ENCODE results near the gene GLP2R.

The GLP2R gene

DNA sequence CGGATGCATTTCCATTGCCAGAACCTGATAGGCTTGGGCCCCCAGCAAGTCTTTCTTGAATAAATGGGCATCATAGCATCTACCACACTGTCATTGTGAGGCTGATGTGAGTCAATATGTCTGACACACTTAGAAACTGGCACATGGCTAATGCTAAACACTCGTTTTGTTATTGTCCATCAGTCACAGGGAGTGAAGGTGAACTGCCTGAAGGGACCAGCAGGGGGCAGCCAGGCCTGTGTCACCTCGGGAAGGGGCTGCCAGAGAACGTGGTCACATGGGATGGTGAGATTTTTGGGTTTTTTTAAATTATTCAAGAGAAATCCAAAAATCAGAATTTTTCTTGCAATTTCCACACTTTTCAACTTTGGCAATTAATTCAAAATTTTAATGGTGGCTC is 80.2 kb downstream of the GLP2R start:
- H3K79me2 ChIP-seq, result no peaks in the 10 kb centered on the region
- no peak for TF ChIP-seq CTCF (IDR thresholded peaks at IDR 0.05)
- peaks cover 2% of the 10 kb centered on the region for H3K27me3 ChIP-seq (ENCODE audit: control insufficient read depth, insufficient read depth, low read length)

GRCh38 chr17:9906616-9907015 is 80.9 kb downstream of the GLP2R start:
- H3K9me3 ChIP-seq (ENCODE audit: control insufficient read depth, low read length), result no peaks in the 10 kb centered on the region
- no peak overlapping the region for H3K9ac ChIP-seq
- peaks cover 2% of the 10 kb centered on the region for H3K27me3 ChIP-seq (ENCODE audit: control insufficient read depth, insufficient read depth, low read length)
- no peaks in the 10 kb centered on the region for H3K4me1 ChIP-seq
- H2AFZ ChIP-seq, result no peak overlapping the region
- no peaks in the 10 kb centered on the region for H3K79me2 ChIP-seq
- no peak overlapping the region for H3K27ac ChIP-seq
- no peak for TF ChIP-seq CTCF (IDR thresholded peaks at IDR 0.05)
- no peaks in the 10 kb centered on the region for H3K36me3 ChIP-seq (ENCODE audit: control insufficient read depth, insufficient read depth, low read length)
- H3K4me3 ChIP-seq (ENCODE audit: low read depth, low read length), result no peak overlapping the region
- H3K4me2 ChIP-seq (ENCODE audit: low read length), result no peak overlapping the region

More for the DNA sequence above, 80.2 kb downstream of the GLP2R start:
- H3K4me3 ChIP-seq (ENCODE audit: low read depth, low read length), result no peak overlapping the region
- no peak overlapping the region for H3K9ac ChIP-seq
- no peaks in the 10 kb centered on the region for H3K4me1 ChIP-seq
- H3K36me3 ChIP-seq (ENCODE audit: control insufficient read depth, insufficient read depth, low read length), result no peaks in the 10 kb centered on the region
- no peak overlapping the region for H3K4me2 ChIP-seq (ENCODE audit: low read length)
- H3K9me3 ChIP-seq (ENCODE audit: control insufficient read depth, low read length), result no peaks in the 10 kb centered on the region
- H2AFZ ChIP-seq, result no peak overlapping the region
- no peak overlapping the region for H3K27ac ChIP-seq

DNA sequence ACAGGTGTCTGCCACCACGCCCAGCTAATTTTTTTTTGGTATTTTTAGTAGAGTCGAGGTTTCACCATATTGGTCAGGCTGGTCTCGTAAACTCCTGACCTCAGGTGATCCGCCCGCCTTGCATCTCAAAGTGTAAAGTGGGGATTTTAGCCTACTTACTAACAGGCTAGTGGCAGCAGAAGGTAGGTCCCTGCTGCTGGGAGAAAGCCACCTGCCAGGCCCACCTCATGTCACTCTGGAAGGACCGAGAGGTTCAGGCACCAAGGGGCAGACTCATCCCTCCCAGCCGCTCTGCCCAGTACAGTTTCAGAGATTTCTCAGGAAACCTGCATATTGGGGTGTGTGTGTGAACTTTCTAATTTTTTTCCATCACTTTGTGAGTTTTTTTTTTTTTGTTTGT is 81.4 kb downstream of the GLP2R start:
- H3K4me3 ChIP-seq (ENCODE audit: low read depth, low read length), result no peak overlapping the region
- peaks cover 2% of the 10 kb centered on the region for H3K27me3 ChIP-seq (ENCODE audit: control insufficient read depth, insufficient read depth, low read length)
- H3K36me3 ChIP-seq (ENCODE audit: control insufficient read depth, insufficient read depth, low read length), result no peaks in the 10 kb centered on the region
- H3K9me3 ChIP-seq (ENCODE audit: control insufficient read depth, low read length), result no peaks in the 10 kb centered on the region
- no peak overlapping the region for H3K9ac ChIP-seq
- H2AFZ ChIP-seq, result no peak overlapping the region
- no peak overlapping the region for H3K27ac ChIP-seq
- no peak overlapping the region for H3K4me2 ChIP-seq (ENCODE audit: low read length)
- TF ChIP-seq CTCF (IDR thresholded peaks at IDR 0.05), result no peak
- H3K4me1 ChIP-seq, result no peaks in the 10 kb centered on the region
- H3K79me2 ChIP-seq, result no peaks in the 10 kb centered on the region

GRCh38 chr17:9907883-9908648 is 82.3 kb downstream of the GLP2R start:
- Histone ChIP-seq H3K36me3 (ENCODE audit: control insufficient read depth, insufficient read depth, low read length) (no peaks in the 10 kb centered on the region), H3K9ac (no peak overlapping the region), H3K4me3 (ENCODE audit: low read depth, low read length) (no peak overlapping the region), H3K4me2 (ENCODE audit: low read length) (no peak overlapping the region), H2AFZ (no peak overlapping the region), H3K9me3 (ENCODE audit: control insufficient read depth, low read length) (no peaks in the 10 kb centered on the region), H3K4me1 (no peaks in the 10 kb centered on the region), H3K27ac (no peak overlapping the region), H3K27me3 (ENCODE audit: control insufficient read depth, insufficient read depth, low read length) (peaks cover 2% of the 10 kb centered on the region), H3K79me2 (no peaks in the 10 kb centered on the region)
- TF ChIP-seq CTCF (IDR thresholded peaks at IDR 0.05), result no peak

DNA sequence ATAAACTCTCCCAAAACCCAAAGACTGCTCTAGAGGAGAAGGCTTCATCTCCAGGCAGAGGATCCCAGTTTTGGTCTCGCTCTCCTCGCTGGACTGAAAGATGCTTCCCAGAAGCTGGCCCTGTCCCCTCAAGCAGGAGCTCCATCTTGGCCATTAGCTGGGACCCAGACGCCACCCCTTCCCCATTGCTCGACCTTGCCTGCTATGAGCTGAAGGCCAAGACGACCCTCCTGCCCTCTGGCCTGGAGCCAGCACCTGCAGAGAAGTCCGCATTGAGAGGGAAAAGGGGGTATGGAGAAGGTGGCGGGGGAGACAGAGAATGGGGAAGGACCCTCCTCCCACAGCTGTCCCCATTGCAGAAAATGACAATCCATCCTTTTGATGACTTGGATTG is 82.9 kb downstream of the GLP2R start:
- no peak overlapping the region for H3K4me3 ChIP-seq (ENCODE audit: low read depth, low read length)
- H3K27me3 ChIP-seq (ENCODE audit: control insufficient read depth, insufficient read depth, low read length), result peaks cover 2% of the 10 kb centered on the region
- no peaks in the 10 kb centered on the region for H3K9me3 ChIP-seq (ENCODE audit: control insufficient read depth, low read length)
- no peak overlapping the region for H2AFZ ChIP-seq
- H3K27ac ChIP-seq, result no peak overlapping the region
- no peaks in the 10 kb centered on the region for H3K36me3 ChIP-seq (ENCODE audit: control insufficient read depth, insufficient read depth, low read length)
- no peak overlapping the region for H3K4me2 ChIP-seq (ENCODE audit: low read length)
- TF ChIP-seq CTCF (IDR thresholded peaks at IDR 0.05), result no peak
- H3K4me1 ChIP-seq, result no peaks in the 10 kb centered on the region
- H3K9ac ChIP-seq, result no peak overlapping the region
- no peaks in the 10 kb centered on the region for H3K79me2 ChIP-seq
